ENCODE data around the gene ENTPD8.

GRCh38 chr9:137411645-137412380, 29.3 kb downstream of the ENTPD8 start:
- TF ChIP-seq CTCF (IDR thresholded peaks at IDR 0.05) (no peak), POLR2A (IDR thresholded peaks at IDR 0.05) (no peak), EP300 (IDR thresholded peaks at IDR 0.05) (no peak), POLR2AphosphoS5 (IDR thresholded peaks at IDR 0.05) (no peak)
